ENCODE data around the gene GHITM. TPM values are rescaled to one million over a fixed set of nuclear protein-coding genes. Genes with fewer than 3 reads are reported as not detected.
A peak's percentile ranks its signal among the peaks of the same experiment; 100 is the strongest.
"Not testable (repeated sequence)": the region's sequence is repeated elsewhere in the genome, so short reads cannot be mapped to it uniquely, and the experiment has no call there.

GHITM gene
- total RNA-seq, 2 donors from 2014 or later = 318 to 361 TPM

GRCh38 chr10:84138478-84139125 is 707 bp upstream of the GHITM start:
- intact Hi-C loops (cut with DNase I, micrococcal nuclease) = no loop called here
- peak; percentile 27 for ATAC-seq
- peak; percentile 49 to 59 for DNase-seq

- DNase-seq (peak in 1 of 2 donors; percentile 28), ATAC-seq (no peak)
- intact Hi-C loops (cut with DNase I, micrococcal nuclease) = no loop called here
These were observed 699 bp downstream of the GHITM start for GRCh38 chr10:84140036-84140379.

DNA sequence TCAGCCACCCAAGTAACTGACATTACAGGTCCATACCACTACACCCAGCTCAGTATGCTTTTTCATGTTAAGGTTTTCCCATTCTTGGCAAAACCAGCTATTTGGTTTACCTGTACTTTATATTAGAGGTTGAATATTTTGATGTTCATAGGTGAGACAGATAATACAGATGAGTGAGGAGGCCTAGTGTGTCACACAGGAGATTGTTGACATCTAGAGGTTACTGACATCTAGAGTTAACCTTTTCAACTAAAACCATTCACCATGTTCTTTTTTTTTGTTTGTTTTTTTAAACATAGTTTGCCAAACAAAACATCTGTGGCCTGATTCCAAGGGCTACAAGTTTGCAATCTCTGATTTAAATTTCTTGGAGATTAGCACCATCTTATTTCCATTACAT is 8.0 kb downstream of the GHITM start:
- intact Hi-C loops (cut with DNase I, micrococcal nuclease) = no loop called here
- ATAC-seq (no peak), DNase-seq (no peak)

DNA sequence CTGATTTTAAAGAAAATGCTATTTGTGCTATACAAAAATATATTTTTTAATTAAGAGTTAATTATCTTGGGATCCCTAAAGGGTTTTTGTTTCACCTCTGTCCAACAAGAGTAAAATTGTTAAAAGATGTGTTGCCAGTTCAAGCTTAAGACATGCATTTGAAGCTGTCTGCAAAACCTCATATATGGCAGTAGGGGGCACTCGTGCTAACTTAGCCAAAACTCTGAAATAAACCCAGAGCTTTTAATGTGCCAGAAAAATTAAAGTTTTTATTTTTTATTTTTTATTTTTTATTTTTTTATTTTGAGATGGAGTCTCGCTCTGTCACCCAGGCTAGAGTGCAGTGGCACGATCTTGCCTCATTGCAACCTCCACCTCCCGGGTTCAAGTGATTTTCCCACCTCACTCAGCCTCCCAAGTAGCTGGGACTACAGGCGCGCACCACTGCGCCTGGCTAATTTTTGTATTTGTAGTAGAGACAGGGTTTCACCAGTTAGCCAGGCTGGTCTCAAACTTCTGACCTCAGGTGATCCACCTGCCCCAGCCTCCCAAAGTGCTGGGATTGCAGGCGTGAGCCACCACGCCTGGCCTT is 8.8 kb downstream of the GHITM start:
- DNase-seq = not testable (repeated sequence)
- intact Hi-C loops (cut with DNase I, micrococcal nuclease) = loop anchor here in 1 of 2 donors (2.0 kb wide), 1 partner anchor 57 kb away; no protein-coding TSS in a partner anchor

DNA sequence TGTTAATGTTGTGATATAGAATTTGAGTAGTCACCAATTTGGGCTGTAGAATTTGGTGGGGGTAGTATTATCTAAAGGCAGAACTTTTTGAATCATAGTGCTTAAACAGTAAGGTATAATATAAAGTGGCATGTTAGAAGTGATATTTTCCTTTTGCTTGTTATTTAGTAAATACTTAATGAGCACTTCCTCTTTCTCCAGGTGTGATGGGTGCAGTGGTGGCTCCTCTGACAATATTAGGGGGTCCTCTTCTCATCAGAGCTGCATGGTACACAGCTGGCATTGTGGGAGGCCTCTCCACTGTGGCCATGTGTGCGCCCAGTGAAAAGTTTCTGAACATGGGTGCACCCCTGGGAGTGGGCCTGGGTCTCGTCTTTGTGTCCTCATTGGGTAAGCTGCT is 10.5 kb downstream of the GHITM start:
- intact Hi-C loops (cut with DNase I, micrococcal nuclease) = loop anchor here in 1 of 2 donors (2.0 kb wide), 1 partner anchor 55 kb away; no protein-coding TSS in a partner anchor
- ATAC-seq (no peak), DNase-seq (no peak)

More for the DNA sequence above, 8.8 kb downstream of the GHITM start:
- ATAC-seq = peak; percentile 74

GRCh38 chr10:84152769-84153168 is 13.5 kb downstream of the GHITM start:
- no peak for ATAC-seq
- DNase-seq = no peak
- intact Hi-C loops (cut with DNase I, micrococcal nuclease) = no loop called here

DNA sequence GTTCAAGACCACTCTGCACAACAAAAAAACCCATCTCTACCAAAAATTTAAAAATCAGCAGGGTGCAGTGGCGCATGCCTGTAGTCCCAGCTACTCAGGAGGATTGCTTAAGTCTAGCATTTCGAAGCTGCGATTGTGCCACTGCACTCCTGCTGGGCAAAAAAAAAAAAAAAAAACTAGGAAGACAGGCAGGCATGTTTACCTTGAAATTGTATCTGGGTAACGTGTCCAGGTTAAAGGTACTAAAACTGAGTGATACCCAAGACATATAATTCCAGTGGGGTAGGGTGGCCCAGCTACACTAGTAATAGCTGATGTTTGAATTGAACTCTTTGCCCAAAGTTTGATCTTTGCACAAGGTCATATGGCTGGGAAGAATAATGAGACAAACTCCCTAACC is 16.2 kb downstream of the GHITM start:
- intact Hi-C loops (cut with DNase I, micrococcal nuclease) = no loop called here
- no peak for DNase-seq

DNA sequence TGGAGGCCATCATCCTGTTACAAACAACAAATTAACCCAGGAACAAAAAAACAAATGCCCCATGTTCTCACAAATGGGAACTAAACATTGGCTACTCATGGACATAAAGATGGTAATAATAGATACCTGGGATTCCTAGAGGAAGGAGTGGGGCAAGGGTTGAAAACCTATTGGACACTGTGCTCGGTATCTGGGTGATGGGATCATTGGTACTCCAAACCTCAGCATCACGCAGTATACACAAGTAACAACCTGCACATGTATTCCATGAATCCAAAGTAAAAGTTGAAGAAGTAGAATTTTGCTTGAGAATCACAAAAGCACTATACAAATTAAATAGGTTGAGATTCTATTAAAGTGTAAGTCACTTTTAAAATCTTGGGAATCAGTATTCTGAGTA is 16.7 kb downstream of the GHITM start:
- ATAC-seq (no peak), DNase-seq (no peak)
- intact Hi-C loops (cut with DNase I, micrococcal nuclease) = no loop called here

More for the DNA sequence above, 16.2 kb downstream of the GHITM start:
- ATAC-seq = no peak

- no peak for ATAC-seq
- no peak for DNase-seq
- intact Hi-C loops (cut with DNase I, micrococcal nuclease) = no loop called here
These were observed 17.5 kb downstream of the GHITM start for GRCh38 chr10:84156768-84157167.

DNA sequence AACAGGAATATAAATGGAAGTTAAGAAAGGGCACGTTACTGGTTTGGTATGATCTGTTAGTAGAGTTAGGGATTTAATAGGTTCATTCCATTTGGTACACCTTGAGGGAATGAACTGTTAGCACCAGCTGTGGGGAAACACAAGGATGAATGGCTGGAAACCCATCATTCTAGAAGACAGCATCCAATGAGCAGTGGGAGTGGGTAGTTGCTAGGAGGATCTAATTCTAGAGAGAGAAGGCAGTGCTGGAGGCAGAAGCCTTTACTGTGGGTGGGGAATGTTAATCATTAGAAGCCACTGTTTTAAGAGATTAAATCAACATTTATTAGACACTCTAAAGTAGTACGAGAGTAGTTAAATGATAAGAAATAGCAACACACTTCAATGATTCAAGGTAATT is 18.8 kb downstream of the GHITM start:
- intact Hi-C loops (cut with DNase I, micrococcal nuclease) = no loop called here
- no peak for DNase-seq
- no peak for ATAC-seq

DNA sequence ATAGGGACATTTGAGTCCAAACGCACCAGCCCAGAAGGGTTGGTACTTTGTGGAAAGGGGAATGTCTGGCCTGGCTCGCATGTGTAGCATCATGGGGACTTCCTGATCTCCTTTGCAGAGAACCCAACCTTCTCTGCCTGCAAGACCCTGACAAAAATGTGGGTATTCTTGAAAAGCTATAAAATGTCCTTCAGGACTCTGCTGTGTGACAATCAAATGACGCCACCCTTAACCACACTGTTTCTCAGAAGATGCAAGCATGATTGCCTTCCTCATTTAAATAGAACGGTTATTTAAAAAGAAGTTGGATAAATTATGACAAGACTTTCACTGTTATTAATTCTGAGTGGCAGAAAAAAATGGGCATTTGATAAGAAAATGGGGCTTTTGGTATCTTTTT is 19.2 kb downstream of the GHITM start:
- ATAC-seq (no peak), DNase-seq (no peak)
- intact Hi-C loops (cut with DNase I, micrococcal nuclease) = no loop called here

DNA sequence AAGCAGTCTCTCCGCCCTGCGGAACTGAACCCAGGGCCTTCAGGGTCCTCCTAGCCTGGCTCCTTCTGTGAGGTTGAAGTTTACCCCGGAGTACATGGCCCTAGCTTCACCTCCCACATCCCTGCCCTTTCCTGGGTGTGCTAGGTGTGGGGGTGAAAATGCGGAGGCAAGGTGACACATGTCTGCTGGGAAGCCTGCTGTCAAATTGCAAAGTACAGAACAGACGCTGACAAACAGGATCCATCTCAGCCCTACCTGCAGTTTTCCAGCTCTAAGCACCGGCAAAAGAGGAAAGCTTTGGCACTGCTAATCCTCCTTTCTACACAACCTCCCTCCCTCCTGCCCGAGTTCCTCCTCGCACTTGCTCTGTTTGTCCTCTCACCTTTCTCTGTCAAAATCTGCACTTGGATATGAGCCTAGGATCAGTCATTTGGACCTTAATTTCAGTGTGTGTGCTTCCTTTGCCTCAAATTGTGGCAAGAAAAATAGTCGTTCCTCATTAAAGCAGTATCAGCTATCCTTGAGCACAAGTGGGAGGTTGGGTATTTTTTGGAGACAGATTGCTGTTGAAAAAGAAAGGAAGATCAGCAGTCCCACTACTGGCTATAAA is 19.9 kb downstream of the GHITM start:
- intact Hi-C loops (cut with DNase I, micrococcal nuclease) = no loop called here
- ATAC-seq (peak; percentile 81), DNase-seq (peak in 1 of 2 donors; percentile 57)

DNA sequence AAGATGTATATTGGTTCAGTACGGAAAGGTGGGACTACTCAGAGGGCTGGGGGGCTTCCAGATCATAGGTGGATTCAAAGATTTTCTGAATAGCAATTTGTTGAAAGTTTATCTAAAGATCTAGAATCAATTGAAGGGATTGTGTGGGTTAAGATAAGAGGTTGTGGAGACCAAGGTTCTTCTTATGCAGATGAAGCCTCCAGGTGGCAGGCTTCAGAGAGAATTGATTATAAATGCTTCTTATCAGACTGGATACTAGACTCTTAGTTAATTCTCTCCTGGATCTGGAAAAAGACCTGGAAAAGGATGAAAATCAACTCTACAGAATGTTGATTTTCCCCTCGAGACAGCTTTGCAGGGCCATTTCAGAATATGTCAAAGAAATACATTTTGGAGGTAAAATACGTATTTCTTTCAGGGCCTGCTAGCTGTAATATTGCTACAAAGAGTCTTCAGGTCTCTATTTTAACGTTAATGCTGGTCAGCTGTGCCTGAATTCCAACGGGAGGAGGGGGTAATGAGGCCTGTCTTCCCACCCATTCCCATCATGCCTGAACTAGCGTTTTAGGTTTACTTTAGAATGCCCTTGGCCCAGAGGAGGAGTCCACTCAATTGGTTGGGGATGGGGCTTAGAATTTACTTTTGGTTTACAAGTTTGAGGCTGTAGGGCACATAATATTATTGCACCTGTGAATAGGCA is 21.5 kb downstream of the GHITM start:
- ATAC-seq (no peak), DNase-seq (no peak)
- intact Hi-C loops (cut with DNase I, micrococcal nuclease) = no loop called here

DNA sequence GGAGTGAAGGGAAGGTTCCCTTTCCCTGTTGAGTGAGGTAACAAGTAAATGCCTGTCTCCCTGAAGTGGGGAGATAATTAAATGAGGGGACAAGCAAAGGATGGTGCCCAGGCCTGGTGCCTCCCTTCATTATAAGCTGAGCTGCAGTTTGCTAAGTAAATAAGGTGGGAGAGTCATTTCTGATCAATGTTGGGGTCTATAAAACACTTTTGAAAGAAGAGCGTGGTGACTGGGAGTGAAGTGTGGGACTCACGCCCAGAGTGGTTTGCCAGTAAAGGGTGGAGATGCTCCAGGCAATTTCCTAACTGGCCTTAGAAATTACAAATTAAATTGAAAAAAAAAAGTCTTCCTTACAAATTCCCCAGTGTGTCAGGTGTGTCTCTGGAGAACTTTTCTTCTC is 24.7 kb downstream of the GHITM start:
- ATAC-seq = peak; percentile 62
- intact Hi-C loops (cut with DNase I, micrococcal nuclease) = no loop called here
- no peak for DNase-seq

- intact Hi-C loops (cut with DNase I, micrococcal nuclease) = no loop called here
- DNase-seq = no peak
- ATAC-seq = no peak
These were observed 25.1 kb downstream of the GHITM start for GRCh38 chr10:84164442-84164841.

GRCh38 chr10:84166620-84167288 is 27.4 kb downstream of the GHITM start:
- intact Hi-C loops (cut with DNase I, micrococcal nuclease) = no loop called here
- no peak for DNase-seq
- no peak for ATAC-seq

GRCh38 chr10:84167289-84167653 is 28.0 kb downstream of the GHITM start:
- ATAC-seq; DNase-seq; intact Hi-C loops (cut with DNase I, micrococcal nuclease): not testable (repeated sequence)

GRCh38 chr10:84168382-84168781 is 29.1 kb downstream of the GHITM start:
- intact Hi-C loops (cut with DNase I, micrococcal nuclease); DNase-seq; ATAC-seq: not testable (repeated sequence)

DNA sequence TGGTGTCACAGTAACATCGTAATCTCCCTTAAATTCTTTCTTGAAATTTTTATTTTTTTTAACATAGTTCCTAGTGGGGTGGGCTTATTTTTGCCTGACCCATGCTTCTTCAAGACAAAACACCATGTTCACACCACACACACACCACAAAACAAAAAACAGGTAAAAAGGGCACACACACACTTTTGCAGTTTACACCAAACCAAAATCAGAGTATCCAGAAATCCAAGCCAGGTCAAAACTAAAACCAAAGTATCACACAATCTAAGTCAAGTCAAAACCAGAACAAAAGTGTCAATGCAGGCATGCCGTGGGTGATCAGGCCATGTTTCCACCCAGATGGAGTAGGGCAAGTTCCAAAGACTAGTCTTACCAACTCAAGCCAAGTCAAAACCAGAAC is 31.9 kb downstream of the GHITM start:
- ATAC-seq; DNase-seq; intact Hi-C loops (cut with DNase I, micrococcal nuclease): not testable (repeated sequence)
